ENCODE data around the gene PRR12.

The PRR12 gene

DNA sequence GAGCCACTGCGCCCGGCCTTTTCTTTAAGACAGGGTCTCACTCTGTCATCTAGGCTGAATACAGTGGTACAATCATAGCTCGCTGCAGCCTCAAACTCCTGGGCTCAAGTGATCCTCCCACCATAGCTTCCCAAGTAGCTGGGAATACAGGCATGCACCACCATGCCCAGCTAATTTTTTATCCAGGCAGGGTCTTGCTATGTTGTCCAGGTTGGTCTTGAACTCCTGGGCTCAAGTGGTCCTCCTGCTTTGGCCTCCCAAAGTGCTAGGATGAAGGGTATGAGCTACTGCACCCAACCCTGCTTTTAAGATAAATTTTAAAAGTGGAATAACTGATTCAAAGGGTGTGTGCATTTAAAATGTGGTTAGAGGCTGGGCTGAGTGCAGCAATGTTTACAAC, 24.7 kb upstream of the PRR12 start:
- no peak for DNase-seq

DNA sequence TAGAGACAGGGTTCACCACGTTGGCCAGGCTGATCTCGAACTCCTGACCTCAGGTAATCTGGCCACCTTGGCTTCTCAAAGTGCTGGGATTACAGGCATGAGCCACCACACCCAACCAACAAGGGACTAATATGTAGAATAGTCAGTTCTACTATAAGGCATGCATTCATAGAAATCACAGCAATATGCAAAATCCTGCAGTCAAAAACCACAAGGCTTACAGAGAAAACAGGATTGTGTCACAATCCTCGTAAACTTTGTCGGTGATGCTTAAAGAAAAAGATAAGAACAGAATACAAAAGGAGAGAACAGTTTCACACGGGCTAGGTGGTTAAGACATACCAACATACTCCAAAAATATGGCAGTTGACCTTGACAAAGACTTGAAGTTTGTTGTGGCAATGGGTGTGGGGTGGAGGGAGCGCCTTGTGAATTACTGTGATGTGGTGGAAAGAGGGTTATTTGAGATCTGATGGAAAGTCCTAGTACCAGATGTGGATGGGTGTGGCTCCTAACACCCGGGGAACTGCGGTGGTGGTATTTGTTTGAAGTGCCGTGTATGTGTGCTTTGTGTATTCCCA, 23.0 kb upstream of the PRR12 start:
- no peak for DNase-seq

DNA sequence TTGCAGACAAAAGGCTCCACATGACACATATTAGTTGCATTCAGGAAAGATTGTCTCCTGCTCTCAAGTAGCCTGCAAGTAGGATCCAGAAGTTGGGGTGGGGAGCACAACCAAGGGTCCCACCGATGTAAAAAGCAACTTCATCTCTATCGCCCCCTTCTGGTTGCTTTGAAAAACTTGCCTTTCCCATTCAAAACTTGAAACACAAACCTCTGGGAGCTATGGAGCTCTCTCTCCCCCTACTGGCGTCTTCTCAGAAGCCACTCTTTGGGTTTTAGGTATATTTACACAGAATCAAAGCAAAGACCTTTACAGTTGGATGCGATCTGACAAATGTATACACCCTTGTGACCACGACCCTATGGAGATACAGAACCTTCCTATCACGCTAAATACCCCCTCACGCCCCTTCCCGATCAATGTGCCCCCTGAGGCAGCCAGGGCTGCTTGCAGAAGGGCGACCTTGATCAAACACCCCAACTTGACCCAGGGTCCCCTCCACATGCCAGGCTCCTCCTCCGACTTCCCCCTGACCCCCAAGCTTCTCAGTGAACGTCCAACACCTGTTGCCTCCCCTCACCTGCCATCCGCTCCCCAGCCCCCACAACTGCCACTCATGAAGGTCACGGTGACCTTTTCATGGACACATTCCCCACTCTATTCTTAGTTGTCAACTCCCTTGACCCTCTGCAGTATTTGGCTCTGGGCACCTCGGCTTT, 20.7 kb upstream of the PRR12 start:
- DNase-seq, result peak; percentile 86

DNA sequence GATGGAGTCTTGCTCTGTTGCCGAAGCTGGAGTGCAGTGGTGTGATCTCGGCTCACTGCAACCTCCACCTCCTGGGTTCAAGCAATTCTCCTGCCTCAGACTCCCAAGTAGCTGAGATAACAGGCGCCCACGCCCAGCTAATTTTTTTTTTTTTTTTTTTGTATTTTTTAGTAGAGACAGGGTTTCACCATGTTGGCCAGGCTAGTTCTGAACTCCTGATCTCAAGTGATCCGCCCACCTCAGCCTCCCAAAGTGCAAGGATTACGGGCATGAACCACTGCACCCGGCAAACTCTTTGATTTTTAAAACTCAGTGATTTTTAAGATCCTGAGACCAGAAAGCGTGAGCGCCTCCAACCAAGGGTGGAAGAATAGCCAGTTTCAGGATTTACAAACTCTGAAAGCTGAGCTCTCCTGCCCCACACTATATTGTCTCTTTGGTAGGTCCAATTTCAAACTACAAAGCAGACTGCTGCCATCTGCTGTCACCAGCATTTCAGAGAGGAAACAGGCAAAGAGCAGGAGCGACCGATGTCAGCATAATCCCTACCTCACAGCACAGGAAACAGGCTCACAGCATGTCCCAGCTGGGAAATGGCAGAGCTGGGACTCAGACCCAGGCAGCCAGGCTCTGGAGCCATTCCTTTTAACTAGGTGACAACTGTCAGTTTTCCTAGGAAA, 19.8 kb upstream of the PRR12 start:
- DNase-seq, result peak; percentile 60

DNA sequence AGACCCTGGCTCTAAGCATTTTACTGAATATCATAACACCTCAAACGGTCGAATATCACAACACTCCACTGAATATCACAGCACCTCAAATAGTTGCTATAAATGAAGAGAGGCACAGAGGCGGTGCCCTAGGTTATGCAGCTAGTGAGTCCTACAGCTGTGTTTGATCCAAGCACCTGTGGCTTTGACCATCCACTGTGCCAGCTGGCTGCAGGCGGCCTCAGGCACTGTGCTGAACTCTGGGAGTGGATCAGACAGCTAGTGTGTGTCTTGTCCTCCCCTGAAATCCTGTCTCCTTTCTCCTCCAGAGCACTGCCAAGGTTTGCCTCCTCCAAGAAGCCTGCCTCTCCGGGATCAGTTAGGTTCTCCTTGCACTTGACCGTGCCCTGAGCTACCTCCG, 18.0 kb upstream of the PRR12 start:
- no peak for DNase-seq

DNA sequence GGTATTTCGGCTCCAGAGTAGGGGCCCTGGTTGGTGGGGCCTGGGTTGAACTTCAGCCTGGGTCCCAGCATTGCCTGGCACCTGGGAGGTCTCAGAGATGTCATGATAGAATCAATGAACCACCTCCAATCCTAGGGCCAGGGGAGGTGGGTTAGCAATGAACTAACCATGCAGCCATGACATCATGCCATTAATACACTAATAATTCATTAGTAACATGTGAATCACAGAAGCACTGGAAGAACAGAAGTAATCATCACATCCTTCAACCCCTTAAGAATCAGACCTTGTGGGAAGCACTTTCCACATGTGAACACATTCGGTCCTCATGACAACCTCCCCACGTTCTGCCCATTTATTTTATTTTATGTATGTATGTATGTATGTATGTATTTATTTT, 17.6 kb upstream of the PRR12 start:
- no peak for DNase-seq

DNA sequence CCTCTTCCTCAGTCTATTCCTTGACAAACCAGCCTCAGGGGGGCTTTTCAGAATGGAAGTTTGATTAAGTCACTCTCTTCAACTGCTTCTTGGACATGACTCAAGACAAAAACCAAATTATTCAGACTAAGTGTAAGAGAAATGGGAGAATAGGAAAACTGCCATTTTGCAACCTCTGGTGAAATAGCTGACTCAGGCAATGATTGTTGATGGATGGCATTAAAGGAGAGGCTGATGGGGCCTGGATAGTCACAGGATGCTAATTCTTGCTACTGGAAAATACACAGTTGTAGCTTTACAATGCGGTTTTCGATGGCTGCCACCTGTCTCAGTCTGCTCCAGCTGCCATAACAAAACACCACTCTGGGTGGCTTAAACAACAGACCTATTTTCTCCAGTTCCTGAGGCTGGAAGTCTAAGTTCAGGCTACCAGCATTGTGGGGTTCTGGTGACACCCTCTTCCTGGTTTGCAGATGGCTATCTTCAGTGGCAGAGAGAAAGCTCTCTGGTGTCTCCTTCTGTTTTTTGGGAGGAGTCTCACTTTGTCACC, 16.7 kb upstream of the PRR12 start:
- no peak for DNase-seq

DNA sequence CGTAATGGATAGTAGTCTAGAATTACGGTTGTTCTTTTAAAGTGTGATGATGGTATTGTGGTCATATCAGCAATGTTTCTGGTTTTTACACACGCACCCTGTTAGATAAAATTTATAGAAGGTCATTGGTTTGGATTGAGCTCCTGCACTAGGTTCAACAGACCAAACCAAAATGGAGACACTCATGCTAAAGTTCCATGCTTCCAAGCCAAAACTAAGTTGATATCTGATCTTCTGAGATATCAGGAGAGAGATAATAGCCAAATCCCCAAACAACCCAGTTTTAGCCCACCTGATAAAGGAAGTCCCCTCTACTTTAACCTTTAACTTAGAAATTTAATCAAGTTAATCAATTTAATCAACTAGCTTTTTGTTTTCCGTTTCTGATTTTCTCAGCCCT, 11.8 kb upstream of the PRR12 start:
- no peak for DNase-seq

DNA sequence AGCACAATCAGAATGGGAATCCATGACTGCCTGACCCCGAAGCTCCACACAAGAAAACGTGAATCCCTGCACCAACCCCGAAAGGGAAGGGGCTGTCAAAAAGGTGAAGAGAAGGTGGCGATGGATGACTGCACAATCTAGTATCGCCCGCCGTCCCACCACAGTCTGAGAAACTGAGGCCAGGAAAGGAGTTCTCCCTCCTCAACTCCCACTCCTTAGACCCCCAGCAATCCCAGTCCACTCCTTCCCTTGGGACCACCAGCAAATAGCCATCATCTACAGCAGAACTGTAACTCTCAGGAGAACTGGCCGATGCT, 11.1 kb upstream of the PRR12 start:
- no peak for DNase-seq

DNA sequence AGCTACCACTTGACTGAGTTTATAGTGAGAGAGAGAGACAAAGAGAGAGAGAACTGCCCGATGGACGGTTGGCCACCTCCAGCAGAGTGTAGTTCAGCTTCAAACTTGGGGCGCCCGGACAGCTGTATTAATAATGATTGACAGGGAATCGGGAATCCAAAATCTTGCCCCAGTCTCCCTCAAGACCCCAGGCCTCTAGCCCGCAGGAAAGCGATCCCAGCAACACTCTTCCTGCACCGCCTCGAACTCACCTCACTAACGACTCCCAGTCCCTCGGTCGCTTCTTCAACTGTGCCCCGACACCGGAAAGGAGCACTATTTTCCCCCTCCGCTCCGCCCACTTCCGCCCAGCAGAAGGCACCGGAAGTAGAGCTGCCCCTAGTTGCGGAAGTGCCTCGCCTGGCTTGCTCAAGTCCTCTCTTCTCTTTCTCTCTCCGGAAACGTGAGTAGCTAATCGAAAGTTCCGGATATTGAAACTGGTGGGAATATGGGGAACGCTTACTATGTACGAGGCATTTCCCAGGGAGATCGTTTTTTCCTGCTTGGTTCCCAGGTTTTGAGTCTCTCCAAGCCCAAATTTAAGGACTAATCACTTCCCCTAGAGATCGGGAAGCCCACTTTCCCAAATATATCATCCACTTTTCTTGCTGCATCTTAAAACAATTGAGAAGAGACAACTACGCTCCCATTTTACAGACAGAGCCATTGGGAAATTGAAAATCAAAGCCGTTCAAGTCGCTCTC, 10.5 kb upstream of the PRR12 start, which contains the start of gene NOSIP:
Gene NOSIP, minus strand, starts transcription at position 293 of the 743 bp plus-strand sequence. CDS start 19,865 bp downstream, outside the sequence.
- peak; percentile 98 for DNase-seq

DNA sequence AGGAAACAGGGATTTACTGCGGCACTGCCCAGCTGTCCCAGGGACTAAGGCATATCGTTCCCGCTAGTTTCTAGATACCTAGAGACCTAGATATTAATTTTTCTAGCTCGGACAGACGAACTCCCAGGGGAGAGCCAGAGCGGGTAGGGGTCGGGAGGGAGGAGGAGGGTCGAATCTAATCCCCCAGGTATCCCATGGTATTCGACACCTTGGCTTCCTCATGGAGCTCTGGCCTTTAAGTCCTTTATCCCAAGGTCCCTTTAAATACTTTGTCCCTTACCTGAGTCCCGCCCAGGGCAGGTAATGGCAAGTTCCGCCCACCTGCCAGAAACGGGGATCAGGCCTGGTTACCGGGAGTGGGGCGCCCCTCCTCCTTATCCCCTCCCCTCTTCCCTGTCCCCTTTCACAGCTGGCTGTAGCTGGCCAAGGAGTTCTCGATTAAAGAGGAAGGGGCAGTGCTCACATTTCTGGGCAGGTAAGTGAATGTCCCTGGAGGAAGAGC, 9.9 kb upstream of the PRR12 start, which contains the start of gene PRRG2:
Gene PRRG2, plus strand, starts transcription at position 310 of the 502 bp plus-strand sequence. CDS start 1,904 bp downstream, outside the sequence.
- no peak for DNase-seq

DNA sequence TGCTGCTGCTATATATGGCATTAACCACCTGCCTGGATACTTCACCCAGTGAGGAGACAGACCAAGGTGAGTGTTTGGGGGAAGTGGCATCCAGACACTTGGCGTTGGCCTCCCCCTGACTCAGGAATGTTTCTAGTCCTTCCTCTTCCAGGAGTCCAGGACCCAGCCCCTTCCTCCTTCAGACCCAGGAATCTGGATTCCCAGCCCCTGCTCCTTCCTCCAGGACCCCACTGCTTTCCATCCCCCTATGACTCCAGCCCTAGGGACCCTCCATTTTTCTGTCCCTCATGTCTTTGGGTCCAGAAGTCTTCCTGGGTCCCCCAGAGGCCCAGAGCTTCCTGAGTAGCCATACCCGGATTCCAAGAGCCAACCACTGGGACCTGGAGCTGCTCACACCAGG, 7.7 kb upstream of the PRR12 start:
- DNase-seq, result no peak

DNA sequence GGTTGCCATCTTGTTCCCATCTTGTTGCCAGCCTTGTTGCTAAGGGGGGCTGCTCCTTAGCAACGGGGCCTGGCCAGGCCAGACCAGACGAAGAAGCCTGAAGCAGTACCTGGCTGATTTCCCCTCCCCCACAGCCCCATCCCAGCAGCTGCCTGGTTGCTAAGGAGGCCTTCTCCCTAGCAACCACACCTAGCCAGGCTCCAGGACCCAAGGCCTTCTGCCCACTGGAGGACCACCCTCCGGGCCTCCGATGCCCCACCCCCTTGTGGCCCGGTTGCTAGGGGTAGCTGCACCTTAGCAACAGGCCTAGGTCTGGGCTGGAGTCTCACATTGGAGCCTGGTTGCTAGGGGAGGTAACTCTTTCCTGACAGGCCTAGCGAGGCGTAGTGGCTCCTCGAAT, 6.0 kb upstream of the PRR12 start:
- no peak for DNase-seq

DNA sequence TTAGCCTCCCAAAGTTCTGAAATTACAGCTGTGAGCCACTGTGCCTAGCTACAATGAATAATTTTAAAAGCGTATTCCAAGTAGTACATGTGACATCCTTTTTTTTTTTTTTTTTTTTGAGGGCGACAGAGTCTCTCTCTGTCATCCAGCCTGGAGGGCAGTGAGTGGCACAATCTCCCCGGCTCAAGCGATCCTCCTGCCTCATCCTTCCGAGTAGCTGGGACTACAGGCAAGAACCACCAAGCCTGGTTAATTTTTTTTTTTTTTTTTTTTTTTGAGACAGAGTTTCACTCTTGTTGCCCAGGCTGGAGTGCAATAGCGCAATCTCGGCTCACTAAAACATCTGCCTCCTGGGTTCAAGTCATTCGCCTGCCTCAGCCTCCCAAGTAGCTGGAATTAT, 3.8 kb upstream of the PRR12 start:
- DNase-seq, result no peak

DNA sequence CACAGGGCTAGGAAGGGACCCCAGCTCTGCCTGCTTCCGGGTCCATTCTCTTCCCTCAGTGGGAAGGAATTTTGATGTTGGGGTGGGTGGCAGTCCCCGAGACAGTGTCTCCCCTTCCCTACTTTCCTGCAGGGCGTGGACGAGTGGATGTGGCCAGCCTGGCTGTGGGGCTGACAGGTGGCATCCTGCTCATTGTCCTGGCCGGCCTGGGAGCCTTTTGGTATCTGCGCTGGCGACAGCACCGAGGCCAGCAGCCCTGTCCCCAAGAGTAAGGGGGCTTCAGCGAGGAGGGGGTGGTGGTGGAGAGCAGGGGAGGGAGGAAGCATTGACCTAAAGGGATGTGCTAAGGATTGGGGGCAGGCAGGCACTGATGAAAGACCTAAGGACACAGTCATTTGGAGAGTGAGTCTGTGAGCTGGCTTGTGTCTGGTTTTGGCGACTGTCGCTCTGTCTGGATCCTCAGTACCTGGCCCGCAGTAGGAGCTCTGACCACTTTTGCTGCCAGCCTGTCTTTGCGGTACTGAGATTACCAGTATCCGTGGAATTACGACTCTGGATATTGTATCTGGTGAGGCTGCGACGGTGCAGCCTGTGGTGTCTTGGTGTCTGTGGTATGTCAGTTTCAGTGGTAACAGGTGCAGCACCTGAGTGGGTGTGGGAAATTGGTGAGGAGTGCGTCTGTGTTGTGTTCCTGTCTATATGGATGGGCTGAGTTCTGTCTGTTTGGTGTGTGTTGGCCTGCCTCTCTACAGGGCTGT, 2.4 kb upstream of the PRR12 start:
- no peak for DNase-seq

DNA sequence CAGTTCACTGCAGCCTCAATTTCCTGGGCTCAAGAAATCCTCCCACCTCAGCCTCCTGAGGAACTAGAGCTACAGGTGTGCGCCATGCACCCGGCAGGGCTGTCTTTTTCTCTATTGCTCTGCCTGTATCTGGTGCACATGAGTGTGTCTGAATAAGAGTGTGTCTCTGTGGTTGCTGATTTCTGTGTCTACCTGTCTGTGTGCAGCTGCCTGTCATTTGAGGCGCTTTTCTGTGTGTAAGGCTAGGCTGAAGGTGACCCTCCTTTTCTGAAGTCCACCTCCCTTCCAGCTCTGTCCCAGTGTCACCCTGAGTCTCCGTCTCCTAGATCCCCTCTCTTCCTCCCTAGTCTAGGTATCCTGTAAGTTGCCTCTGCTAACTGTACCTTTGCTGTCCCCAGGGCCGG, 1.5 kb upstream of the PRR12 start:
- no peak for DNase-seq

DNA sequence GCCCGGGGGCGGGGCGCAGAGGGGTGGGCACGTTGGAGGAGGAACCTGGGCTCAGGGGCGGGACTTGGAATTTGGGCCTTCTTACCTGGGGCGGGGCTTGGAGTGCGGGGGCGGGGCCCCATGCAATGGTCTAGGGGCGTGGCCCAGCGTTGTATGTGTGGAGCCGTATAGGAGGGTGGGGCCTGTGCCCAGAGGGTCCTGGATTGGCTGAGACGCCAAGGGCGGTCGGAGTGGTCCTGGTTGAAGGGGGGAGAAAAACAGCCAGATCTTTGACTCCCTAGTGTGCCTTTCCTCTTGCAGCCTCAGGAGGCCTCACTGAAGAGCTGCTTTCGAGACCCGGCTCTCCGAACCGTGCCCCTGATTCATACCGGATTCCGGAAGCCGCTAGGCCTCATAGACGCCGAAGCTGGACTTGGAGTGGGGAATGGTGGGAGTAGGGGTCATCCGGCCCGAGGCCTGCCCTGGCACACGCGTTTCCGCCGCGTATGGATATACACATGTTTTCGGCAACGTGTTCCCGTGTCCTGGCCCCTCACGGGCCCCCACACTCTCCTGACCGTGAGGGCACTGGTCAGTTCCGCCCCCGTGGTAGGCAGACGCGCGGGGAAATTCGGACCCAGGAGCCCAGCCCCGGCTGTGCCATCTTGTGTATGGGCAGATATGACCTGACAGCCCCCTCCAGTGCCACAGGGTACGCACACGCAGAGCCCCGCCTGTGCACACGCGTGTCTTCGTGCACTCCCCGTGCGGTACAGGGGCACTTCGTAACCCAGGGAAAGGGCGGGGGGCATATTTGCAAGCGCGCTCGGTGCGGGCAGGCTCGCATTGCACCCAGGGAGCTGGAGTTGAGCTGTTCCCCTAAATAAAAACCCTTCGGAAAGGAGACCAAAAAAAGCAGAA, 661 bp upstream of the PRR12 start:
- DNase-seq, result peak; percentile 100

DNA sequence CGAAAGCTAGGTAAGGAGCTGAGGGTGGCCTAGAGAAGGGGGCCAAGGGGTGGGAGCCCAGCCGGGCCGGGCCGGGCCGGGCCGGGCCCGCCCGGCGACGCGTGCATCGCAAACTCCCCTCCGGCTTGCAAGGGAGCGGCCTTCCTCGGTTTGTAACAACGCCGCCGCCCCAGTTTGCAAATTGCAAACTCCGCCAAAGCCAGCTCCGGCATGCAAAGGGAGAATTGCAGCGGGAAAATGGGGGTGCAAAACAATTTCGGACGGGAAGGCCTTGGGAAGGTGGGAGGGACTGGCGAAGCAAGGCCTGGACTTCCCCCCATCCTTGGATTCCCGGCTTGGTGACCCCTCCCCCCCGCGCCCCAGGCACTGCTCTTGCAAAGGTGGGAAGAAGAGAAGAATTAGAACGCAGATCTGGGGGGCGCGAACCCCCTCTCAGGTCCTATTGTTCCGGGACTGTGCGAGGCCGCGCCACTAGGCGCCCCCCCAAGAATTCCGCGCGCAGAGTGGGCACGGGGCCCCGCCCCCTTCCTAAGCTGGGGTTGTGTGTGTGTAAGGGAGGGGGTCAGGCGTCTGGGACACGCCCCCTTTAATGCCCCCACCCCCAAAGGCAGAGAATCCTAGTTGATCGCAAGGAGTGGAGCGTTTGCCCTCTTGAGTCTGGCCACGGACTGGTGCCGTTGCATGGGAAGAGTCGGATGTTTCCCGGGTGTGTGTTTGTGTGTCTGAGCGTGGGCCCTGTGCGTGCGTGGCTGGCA, 926 bp downstream of the PRR12 start:
- DNase-seq, result no peak

DNA sequence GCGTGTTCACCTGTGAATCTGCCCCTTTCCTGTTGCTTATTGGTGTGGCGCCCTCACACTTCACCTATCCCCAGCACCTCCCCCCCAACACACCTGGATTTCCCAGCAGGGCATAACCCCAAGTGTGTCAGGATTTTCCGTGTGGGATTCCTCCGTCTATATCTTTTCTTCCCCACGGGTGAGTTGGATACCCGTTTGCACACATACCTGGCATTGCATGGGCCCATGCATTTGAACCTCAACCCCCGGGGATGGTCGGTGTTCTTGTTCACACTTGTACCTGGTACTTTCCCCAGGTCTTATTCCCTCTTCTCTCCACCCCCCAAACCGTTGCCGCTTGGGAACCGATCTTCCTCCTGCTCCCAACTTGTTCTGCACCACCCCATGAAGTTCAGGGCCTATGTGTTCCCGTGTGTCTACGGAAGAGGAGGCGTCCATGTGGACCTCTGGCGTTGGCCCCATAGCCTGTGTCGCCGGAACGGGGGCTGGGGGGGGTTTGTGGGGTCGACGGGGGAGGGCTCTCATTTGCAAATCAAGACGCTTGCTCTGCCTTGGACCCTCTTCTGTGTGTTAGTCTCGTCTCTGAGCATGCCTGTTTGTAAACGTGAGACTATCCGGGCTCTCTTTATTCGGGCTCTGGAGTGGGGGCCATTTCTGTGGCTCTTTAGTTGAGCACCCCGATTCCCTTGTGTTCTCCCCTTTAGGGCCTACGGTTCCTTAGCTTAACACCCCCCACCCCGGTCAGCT, 1.7 kb downstream of the PRR12 start:
- no peak for DNase-seq

Measured in MV-4-11 (cell line).